ENCODE measurements around the gene NT5C2.

DNA sequence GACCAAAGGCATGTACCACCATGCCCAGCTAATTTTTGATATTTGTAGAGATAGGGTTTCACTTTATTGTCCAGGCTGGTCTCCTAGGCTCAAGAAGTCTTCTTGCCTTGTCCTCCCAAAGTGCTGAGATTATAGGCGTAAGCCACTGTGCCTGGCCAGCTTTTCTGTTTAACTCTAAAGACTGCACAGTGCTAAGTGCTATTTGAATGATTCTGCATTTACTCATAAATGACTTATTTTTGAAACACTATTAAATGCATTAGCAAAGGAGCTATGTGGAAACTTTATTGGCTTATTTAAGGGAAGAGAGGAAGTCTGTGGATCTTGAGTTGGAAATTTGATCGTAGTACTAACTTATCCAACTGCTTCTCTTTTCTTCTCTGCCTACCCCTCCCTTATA, 89.1 kb downstream of the NT5C2 start:
- TF ChIP-seq, protein P1, sequence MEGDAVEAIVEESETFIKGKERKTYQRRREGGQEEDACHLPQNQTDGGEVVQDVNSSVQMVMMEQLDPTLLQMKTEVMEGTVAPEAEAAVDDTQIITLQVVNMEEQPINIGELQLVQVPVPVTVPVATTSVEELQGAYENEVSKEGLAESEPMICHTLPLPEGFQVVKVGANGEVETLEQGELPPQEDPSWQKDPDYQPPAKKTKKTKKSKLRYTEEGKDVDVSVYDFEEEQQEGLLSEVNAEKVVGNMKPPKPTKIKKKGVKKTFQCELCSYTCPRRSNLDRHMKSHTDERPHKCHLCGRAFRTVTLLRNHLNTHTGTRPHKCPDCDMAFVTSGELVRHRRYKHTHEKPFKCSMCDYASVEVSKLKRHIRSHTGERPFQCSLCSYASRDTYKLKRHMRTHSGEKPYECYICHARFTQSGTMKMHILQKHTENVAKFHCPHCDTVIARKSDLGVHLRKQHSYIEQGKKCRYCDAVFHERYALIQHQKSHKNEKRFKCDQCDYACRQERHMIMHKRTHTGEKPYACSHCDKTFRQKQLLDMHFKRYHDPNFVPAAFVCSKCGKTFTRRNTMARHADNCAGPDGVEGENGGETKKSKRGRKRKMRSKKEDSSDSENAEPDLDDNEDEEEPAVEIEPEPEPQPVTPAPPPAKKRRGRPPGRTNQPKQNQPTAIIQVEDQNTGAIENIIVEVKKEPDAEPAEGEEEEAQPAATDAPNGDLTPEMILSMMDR (IDR thresholded peaks at IDR 0.05): no peak
- no peak for TF ChIP-seq POLR2A (IDR thresholded peaks at IDR 0.05)

All from lower leg skin (tissue), 3 donors.